Smooth muscle cell (in vitro differentiated cells): ENCODE data around the gene GAL3ST2. TPM values are rescaled to one million over a fixed set of nuclear protein-coding genes. Genes with fewer than 3 reads are reported as not detected.
A peak's percentile ranks its signal among the peaks of the same experiment; 100 is the strongest.
"Not testable (repeated sequence)": the region's sequence is repeated elsewhere in the genome, so short reads cannot be mapped to it uniquely, and the experiment has no call there.

Experiments
- DNase-seq: peaks from one replicate; lab custom pipeline; 2025; ENCODE audit not compliant: unreplicated experiment; lab: John Stamatoyannopoulos, UW
- H2AFZ ChIP-seq: fragments of 200-600 bp; sonication (generic); 2 replicates; pipeline ENCODE4 v1.6.0; 2016; ENCODE audit warnings: antibody characterized with exemption, low read depth, mild to moderate bottlenecking
- H3F3A ChIP-seq: fragments of 200-600 bp; sonication (generic); 2 replicates; pipeline ENCODE4 v1.6.0; 2017; ENCODE audit warnings: antibody characterized with exemption, low read depth
- H3K27ac ChIP-seq: fragments of 200-600 bp; sonication (generic); 2 replicates; pipeline ENCODE4 v1.5.1; 2016; ENCODE audit warnings: low read depth, mild to moderate bottlenecking
- H3K27me3 ChIP-seq: fragments of 200-600 bp; sonication (generic); 2 replicates; pipeline ENCODE4 v1.6.1; 2016; ENCODE audit warnings: low read depth, mild to moderate bottlenecking
- H3K36me3 ChIP-seq: fragments of 200-600 bp; sonication (generic); 2 replicates; pipeline ENCODE4 v1.5.1; 2016; ENCODE audit warnings: low read depth
- H3K4me1 ChIP-seq: fragments of 200-600 bp; sonication (generic); 2 replicates; pipeline ENCODE4 v1.5.1; 2016; ENCODE audit warnings: low read depth
- H3K4me2 ChIP-seq: fragments of 200-600 bp; sonication (generic); 2 replicates; pipeline ENCODE4 v1.6.0; 2016; ENCODE audit warnings: mild to moderate bottlenecking
- H3K4me3 ChIP-seq: fragments of 200-600 bp; sonication (generic); 2 replicates; pipeline ENCODE4 v1.5.1; 2016; ENCODE audit warnings: mild to moderate bottlenecking
- H3K79me2 ChIP-seq: fragments of 200-600 bp; sonication (generic); 2 replicates; pipeline ENCODE4 v1.6.0; 2016; ENCODE audit warnings: low read depth, mild to moderate bottlenecking
- H3K9ac ChIP-seq: fragments of 200-600 bp; sonication (generic); 2 replicates; pipeline ENCODE4 v1.6.0; 2016; ENCODE audit warnings: low read depth
- H3K9me3 ChIP-seq: fragments of 200-600 bp; sonication (generic); replicated peaks from 2 replicates; pipeline ENCODE4 v1.5.1; 2016; ENCODE audit warnings: low read depth
- H4K20me1 ChIP-seq: fragments of 200-600 bp; sonication (generic); 2 replicates; pipeline ENCODE4 v1.6.0; 2016; ENCODE audit warnings: low read depth
- CTCF ChIP-seq: fragments of 200-600 bp; sonication (generic); IDR thresholded peaks from 2 replicates; pipeline ENCODE4 v1.5.1; 2017; ENCODE audit warnings: borderline replicate concordance, mild to moderate bottlenecking, antibody characterized with exemption; ENCODE audit not compliant: insufficient read depth, poor library complexity, severe bottlenecking
- WGBS: methylation state at CpG from one replicate; pipeline ENCODE4 v1.1.7; 2016; ENCODE audit warnings: low lambda C conversion rate; 5-methylcytosine and 5-hydroxymethylcytosine counted together
- polyA plus RNA-seq: library from polyadenylated mRNA; unstranded; fragments of >200 nt; fragmentation: Nextera tagmentation; extraction: Ambion mirVana; gene quantifications from 2 replicates; pipeline ENCODE4 v1.2.1, GENCODE V29; 2016
- total RNA-seq: library from RNA; depleted of rRNA; stranded (reverse); fragments of >200 nt; gene quantifications from 2 replicates; pipeline ENCODE4 v1.2.3, GENCODE V29; 2014

GAL3ST2 gene
- total and polyA plus RNA-seq, 2 experiments from 2014 or later = 0.34 TPM; not detected in 1

- H3K4me3 ChIP-seq = peak overlapping the region; percentile 48
- no peak for DNase-seq
- peak overlapping the region; percentile 82 for H3K4me2 ChIP-seq
- H4K20me1 ChIP-seq = no peaks in the 10 kb centered on the region
- no peaks in the 10 kb centered on the region for H3K36me3 ChIP-seq
- 72% methylated on average over 32 of the region's 35 CpGs for WGBS
- H3K4me1 ChIP-seq = peaks cover 8% of the 10 kb centered on the region
- H3K9me3 ChIP-seq = no peaks in the 10 kb centered on the region
- H3K27ac ChIP-seq = no peak overlapping the region
- no peaks in the 10 kb centered on the region for H3F3A ChIP-seq
- no peaks in the 10 kb centered on the region for H3K27me3 ChIP-seq
- H3K9ac ChIP-seq = no peak overlapping the region
- H2AFZ ChIP-seq = no peak overlapping the region
- no peak for TF ChIP-seq CTCF
- H3K79me2 ChIP-seq = no peaks in the 10 kb centered on the region
These were observed 28.0 kb downstream of the GAL3ST2 start for GRCh38 chr2:241804326-241805229.

- H4K20me1 ChIP-seq, H3K9ac ChIP-seq, H3F3A ChIP-seq, H3K4me3 ChIP-seq, H3K27me3 ChIP-seq, DNase-seq, H3K79me2 ChIP-seq, H3K27ac ChIP-seq, H3K36me3 ChIP-seq, H2AFZ ChIP-seq, H3K4me1 ChIP-seq, H3K4me2 ChIP-seq, H3K9me3 ChIP-seq: not testable (repeated sequence)
- 0% methylated on average over 1 of the region's 8 CpGs for WGBS
These were observed 29.6 kb downstream of the GAL3ST2 start for GRCh38 chr2:241806217-241806616.

GRCh38 chr2:241808051-241808720 lies 31.6 kb downstream of the GAL3ST2 start:
- Histone ChIP-seq H3K27ac (no peak overlapping the region), H3K4me1 (peaks cover 8% of the 10 kb centered on the region), H3K9ac (no peak overlapping the region), H3K4me3 (no peak overlapping the region), H3K27me3 (no peaks in the 10 kb centered on the region), H3K9me3 (no peaks in the 10 kb centered on the region), H2AFZ (no peak overlapping the region), H4K20me1 (no peaks in the 10 kb centered on the region), H3K4me2 (no peak overlapping the region), H3K79me2 (no peaks in the 10 kb centered on the region), H3F3A (no peaks in the 10 kb centered on the region), H3K36me3 (no peaks in the 10 kb centered on the region)
- no peak for TF ChIP-seq CTCF
- DNase-seq = no peak
- 34% methylated on average over 16 of the region's 17 CpGs for WGBS

GRCh38 chr2:241808721-241809382 lies 32.2 kb downstream of the GAL3ST2 start, which contains the start of gene NEU4:
NEU4 (plus strand) TSS chr2:241809193; CDS start chr2:241814485, 5,292 bp downstream.
- 83% methylated on average over 31 of the region's 31 CpGs for WGBS
- no peak within 1 kb of the TSS for H3K9ac ChIP-seq

More at GRCh38 chr2:241808721-241809382, 32.2 kb downstream of the GAL3ST2 start, which contains the start of gene NEU4:
- Histone ChIP-seq H3F3A (no peaks in the 10 kb centered on the region), H4K20me1 (no peaks in the 10 kb centered on the region), H2AFZ (no peak within 1 kb of the TSS), H3K79me2 (no peaks in the 10 kb centered on the region), H3K4me3 (no peak within 1 kb of the TSS), H3K27ac (no peak within 1 kb of the TSS), H3K9me3 (no peaks in the 10 kb centered on the region), H3K27me3 (no peaks in the 10 kb centered on the region), H3K36me3 (no peaks in the 10 kb centered on the region), H3K4me1 (peaks cover 8% of the 10 kb centered on the region), H3K4me2 (no peak within 1 kb of the TSS)
- no peak for TF ChIP-seq CTCF
- DNase-seq = no peak
